Peyer's patch (tissue), 4 donors: ENCODE results near the gene NCBP1.

Source experiments
- CTCF ChIP-seq, 6 experiments: fragments of 450-650 bp in 4 of 6; fragments of 200-600 bp in 2 of 6; sonication (generic) in 1 of 6; IDR thresholded peaks; one replicate each; pipeline ENCODE4 v1.5.1; 2017 to 2019; ENCODE audit warnings: antibody characterized with exemption in 6 of 6, mild to moderate bottlenecking in 3 of 6, moderate library complexity in 1 of 6
- POLR2A ChIP-seq, 2 donors: fragments of 450-650 bp; IDR thresholded peaks; one replicate each; pipeline ENCODE4 v1.5.1; 2017; ENCODE audit warnings: antibody characterized with exemption in 2 of 2, mild to moderate bottlenecking in 2 of 2, moderate library complexity in 2 of 2

GRCh38 chr9:97673922-97674321, 40.3 kb downstream of the NCBP1 start:
- TF ChIP-seq CTCF (IDR thresholded peaks at IDR 0.05) (no peak), POLR2A (IDR thresholded peaks at IDR 0.05) (no peak)
